Ishikawa (cell line): Measurements from ENCODE around the gene MIPOL1.

Source experiments
- CEBPB ChIP-seq: IDR thresholded peaks from 2 replicates; pipeline ENCODE4 v1.6.1; 2012
- CREB1 ChIP-seq: IDR thresholded peaks from 2 replicates; pipeline ENCODE4 v1.6.1; 2012; ENCODE audit warnings: low read depth
- EP300 ChIP-seq: IDR thresholded peaks from 2 replicates; pipeline ENCODE4 v1.6.1; 2012; ENCODE audit warnings: borderline replicate concordance
- FOXM1 ChIP-seq: IDR thresholded peaks from 2 replicates; pipeline ENCODE4 v1.6.1; 2012; ENCODE audit warnings: low read depth, borderline replicate concordance
- MAX ChIP-seq: IDR thresholded peaks from 2 replicates; pipeline ENCODE4 v1.6.1; 2012
- NFIC ChIP-seq: IDR thresholded peaks from 2 replicates; pipeline ENCODE4 v1.6.1; 2012
- RAD21 ChIP-seq: IDR thresholded peaks from 2 replicates; pipeline ENCODE4 v1.6.1; 2012; ENCODE audit warnings: low read depth
- TAF1 ChIP-seq: IDR thresholded peaks from 2 replicates; pipeline ENCODE4 v1.6.1; 2012; ENCODE audit warnings: low read depth, mild to moderate bottlenecking
- TCF12 ChIP-seq: IDR thresholded peaks from 2 replicates; pipeline ENCODE4 v1.6.1; 2012; ENCODE audit warnings: low read depth
- TEAD4 ChIP-seq: IDR thresholded peaks from 2 replicates; pipeline ENCODE4 v1.6.1; 2012
- YY1 ChIP-seq: IDR thresholded peaks from 2 replicates; pipeline ENCODE4 v1.6.1; 2012; ENCODE audit warnings: low read depth
- ZBTB7A ChIP-seq: IDR thresholded peaks from 2 replicates; pipeline ENCODE4 v1.6.1; 2012; ENCODE audit warnings: low read depth
- TF ChIP-seq, protein P1 (sequence below): IDR thresholded peaks from 2 replicates; pipeline ENCODE4 v1.6.1; 2012
- TF ChIP-seq, protein P2 (sequence below): IDR thresholded peaks from 2 replicates; pipeline ENCODE4 v1.6.1; 2012; ENCODE audit warnings: low read depth, mild to moderate bottlenecking

- no peak for TF ChIP-seq MAX
- TF ChIP-seq TAF1 = no peak
- TF ChIP-seq EP300 = no peak
- no peak for TF ChIP-seq YY1
- TF ChIP-seq TCF12 = no peak
- no peak for TF ChIP-seq TEAD4
- TF ChIP-seq CEBPB = no peak
- TF ChIP-seq, protein P1, sequence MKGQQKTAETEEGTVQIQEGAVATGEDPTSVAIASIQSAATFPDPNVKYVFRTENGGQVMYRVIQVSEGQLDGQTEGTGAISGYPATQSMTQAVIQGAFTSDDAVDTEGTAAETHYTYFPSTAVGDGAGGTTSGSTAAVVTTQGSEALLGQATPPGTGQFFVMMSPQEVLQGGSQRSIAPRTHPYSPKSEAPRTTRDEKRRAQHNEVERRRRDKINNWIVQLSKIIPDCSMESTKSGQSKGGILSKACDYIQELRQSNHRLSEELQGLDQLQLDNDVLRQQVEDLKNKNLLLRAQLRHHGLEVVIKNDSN = no peak
- TF ChIP-seq RAD21 = no peak
- no peak for TF ChIP-seq NFIC
- TF ChIP-seq, protein P2, sequence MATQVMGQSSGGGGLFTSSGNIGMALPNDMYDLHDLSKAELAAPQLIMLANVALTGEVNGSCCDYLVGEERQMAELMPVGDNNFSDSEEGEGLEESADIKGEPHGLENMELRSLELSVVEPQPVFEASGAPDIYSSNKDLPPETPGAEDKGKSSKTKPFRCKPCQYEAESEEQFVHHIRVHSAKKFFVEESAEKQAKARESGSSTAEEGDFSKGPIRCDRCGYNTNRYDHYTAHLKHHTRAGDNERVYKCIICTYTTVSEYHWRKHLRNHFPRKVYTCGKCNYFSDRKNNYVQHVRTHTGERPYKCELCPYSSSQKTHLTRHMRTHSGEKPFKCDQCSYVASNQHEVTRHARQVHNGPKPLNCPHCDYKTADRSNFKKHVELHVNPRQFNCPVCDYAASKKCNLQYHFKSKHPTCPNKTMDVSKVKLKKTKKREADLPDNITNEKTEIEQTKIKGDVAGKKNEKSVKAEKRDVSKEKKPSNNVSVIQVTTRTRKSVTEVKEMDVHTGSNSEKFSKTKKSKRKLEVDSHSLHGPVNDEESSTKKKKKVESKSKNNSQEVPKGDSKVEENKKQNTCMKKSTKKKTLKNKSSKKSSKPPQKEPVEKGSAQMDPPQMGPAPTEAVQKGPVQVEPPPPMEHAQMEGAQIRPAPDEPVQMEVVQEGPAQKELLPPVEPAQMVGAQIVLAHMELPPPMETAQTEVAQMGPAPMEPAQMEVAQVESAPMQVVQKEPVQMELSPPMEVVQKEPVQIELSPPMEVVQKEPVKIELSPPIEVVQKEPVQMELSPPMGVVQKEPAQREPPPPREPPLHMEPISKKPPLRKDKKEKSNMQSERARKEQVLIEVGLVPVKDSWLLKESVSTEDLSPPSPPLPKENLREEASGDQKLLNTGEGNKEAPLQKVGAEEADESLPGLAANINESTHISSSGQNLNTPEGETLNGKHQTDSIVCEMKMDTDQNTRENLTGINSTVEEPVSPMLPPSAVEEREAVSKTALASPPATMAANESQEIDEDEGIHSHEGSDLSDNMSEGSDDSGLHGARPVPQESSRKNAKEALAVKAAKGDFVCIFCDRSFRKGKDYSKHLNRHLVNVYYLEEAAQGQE = no peak
- no peak for TF ChIP-seq ZBTB7A
- no peak for TF ChIP-seq CREB1
- TF ChIP-seq FOXM1 = no peak
These were observed 268.9 kb downstream of the MIPOL1 start for GRCh38 chr14:37466623-37467088.
